ENCODE results near the gene ELOVL1. TPM values are rescaled to one million over a fixed set of nuclear protein-coding genes. Genes with fewer than 3 reads are reported as not detected.

ELOVL1 gene
- total RNA-seq, 4 donors from 2014 or later = 19.6 to 26.7 (median 21.4) TPM

DNA sequence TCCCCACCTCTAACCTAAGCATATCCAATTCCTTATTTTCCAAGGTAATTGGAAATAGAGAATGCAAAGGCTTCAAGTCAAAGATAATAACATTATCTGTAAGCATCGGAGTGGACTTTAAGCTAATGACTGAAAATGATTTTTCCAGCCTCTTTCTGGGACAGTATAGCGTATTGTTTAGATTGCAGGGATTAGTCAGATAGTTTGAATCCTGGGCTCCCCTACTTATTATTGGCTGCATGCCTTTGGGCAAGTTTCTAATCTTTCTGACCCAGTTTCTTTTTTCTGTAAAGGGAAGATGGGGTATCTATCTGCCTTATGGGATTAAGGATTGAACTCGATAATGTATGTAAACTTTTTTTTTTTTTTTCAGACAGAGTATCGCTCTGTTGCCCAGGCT is 10.6 kb downstream of the ELOVL1 start:
- ATAC-seq = no peak
- no peak for DNase-seq
- Histone ChIP-seq H3K9me3 (no peaks in the 10 kb centered on the region), H3K27me3 (no peaks in the 10 kb centered on the region), H3K4me3 (no peak overlapping the region), H3K36me3 (peaks cover 0 to 19% of the 10 kb centered on the region in 2 donors), H3K27ac (peak overlapping the region in 1 of 4 donors; percentile 90), H3K4me1 (peaks cover 10 to 12% of the 10 kb centered on the region in 2 donors)
- TF ChIP-seq POLR2A (IDR thresholded peaks at IDR 0.05) = no peak
- TF ChIP-seq, protein P1, sequence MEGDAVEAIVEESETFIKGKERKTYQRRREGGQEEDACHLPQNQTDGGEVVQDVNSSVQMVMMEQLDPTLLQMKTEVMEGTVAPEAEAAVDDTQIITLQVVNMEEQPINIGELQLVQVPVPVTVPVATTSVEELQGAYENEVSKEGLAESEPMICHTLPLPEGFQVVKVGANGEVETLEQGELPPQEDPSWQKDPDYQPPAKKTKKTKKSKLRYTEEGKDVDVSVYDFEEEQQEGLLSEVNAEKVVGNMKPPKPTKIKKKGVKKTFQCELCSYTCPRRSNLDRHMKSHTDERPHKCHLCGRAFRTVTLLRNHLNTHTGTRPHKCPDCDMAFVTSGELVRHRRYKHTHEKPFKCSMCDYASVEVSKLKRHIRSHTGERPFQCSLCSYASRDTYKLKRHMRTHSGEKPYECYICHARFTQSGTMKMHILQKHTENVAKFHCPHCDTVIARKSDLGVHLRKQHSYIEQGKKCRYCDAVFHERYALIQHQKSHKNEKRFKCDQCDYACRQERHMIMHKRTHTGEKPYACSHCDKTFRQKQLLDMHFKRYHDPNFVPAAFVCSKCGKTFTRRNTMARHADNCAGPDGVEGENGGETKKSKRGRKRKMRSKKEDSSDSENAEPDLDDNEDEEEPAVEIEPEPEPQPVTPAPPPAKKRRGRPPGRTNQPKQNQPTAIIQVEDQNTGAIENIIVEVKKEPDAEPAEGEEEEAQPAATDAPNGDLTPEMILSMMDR (IDR thresholded peaks at IDR 0.05 in 4 of 5, conservative IDR thresholded peaks at IDR 0.05 in 1 of 5) = no peak
- in situ Hi-C loops (cut with MboI; ENCODE audit: low sequenced_read_pairs in 4 of 4) = no loop called here
- intact Hi-C loops (cut with DNase I; ENCODE audit: low total_unique reads) = loop anchor here (5.0 kb wide), 1 partner anchor 60 kb away; no protein-coding TSS in a partner anchor

DNA sequence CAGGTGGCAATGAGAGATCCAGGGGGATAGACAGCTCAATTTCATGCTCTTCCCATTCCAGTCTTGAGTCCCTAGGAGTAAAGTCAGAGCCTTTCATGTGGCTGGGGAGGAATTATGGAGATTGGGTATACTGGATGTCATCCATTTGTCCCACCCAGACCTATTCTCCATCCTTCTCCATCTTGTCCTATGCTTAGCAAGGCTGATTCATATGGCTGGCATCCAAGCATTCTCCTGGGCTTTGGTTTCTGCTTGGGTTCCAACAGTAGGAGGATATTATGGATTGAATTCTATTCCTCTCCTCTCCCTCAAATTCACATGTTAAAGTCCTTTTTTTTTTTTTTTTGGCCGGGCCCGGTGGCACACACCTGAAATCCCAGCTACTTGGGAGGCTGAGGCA is 12.9 kb downstream of the ELOVL1 start:
- Histone ChIP-seq H3K9me3 (no peaks in the 10 kb centered on the region), H3K4me1 (peaks cover 10 to 12% of the 10 kb centered on the region in 2 donors), H3K27ac (no peak overlapping the region), H3K27me3 (no peaks in the 10 kb centered on the region), H3K36me3 (no peaks in the 10 kb centered on the region), H3K4me3 (no peak overlapping the region)
- TF ChIP-seq POLR2A (IDR thresholded peaks at IDR 0.05) = no peak
- TF ChIP-seq, protein P1 (IDR thresholded peaks at IDR 0.05 in 4 of 5, conservative IDR thresholded peaks at IDR 0.05 in 1 of 5) = no peak
- DNase-seq = no peak
- in situ Hi-C loops (cut with MboI; ENCODE audit: low sequenced_read_pairs in 4 of 4) (no loop called here), intact Hi-C loops (cut with DNase I; ENCODE audit: low total_unique reads) (loop anchor here (5.0 kb wide), 1 partner anchor 58 kb away; no protein-coding TSS in a partner anchor)
- ATAC-seq = no peak

DNA sequence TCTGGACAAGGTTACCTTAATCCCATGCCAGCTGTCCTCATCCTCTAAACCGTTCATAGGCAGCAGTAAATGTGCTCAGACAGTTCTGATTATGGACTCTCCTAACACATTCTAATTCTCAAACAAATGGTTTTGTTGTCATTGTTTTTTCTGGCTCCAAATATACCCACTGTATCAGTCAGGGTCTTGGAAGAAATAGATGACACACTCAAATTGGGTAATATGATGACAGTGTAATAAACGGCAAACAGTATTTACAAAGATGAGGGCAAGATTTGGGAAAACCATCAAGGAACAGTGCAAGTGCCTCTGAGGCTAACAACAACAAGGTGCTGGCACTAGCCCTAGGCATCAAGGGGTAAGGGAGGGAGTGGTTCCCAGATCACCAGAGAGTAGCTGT is 13.3 kb downstream of the ELOVL1 start:
- no peak for TF ChIP-seq POLR2A (IDR thresholded peaks at IDR 0.05)
- TF ChIP-seq, protein P1 (IDR thresholded peaks at IDR 0.05 in 4 of 5, conservative IDR thresholded peaks at IDR 0.05 in 1 of 5) = no peak
- Histone ChIP-seq H3K36me3 (no peaks in the 10 kb centered on the region), H3K27ac (no peak overlapping the region), H3K4me1 (peaks cover 10 to 12% of the 10 kb centered on the region in 2 donors), H3K27me3 (no peaks in the 10 kb centered on the region), H3K9me3 (no peaks in the 10 kb centered on the region), H3K4me3 (no peak overlapping the region)
- in situ Hi-C loops (cut with MboI; ENCODE audit: low sequenced_read_pairs in 4 of 4) (no loop called here), intact Hi-C loops (cut with DNase I; ENCODE audit: low total_unique reads) (no loop called here)
- no peak for ATAC-seq
- DNase-seq = no peak

DNA sequence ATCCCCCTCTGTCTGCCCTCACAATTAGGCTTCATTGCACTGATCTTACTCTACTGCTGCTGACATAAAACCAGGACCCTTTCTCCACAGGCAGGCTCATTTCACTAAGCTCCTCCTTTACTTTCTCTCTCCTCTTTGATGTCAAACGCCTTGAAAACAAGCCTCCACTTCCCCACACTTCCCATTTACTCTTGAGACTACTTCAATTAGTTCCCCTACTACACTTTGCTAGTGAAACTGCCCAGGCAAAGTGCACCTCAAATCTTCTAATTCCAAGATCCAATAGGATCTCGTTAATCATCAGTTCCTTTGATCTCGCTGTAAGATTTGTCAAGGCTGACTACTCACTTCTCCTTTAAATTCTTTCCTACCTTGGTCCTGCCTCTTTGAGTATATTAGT is 14.9 kb downstream of the ELOVL1 start:
- intact Hi-C loops (cut with DNase I; ENCODE audit: low total_unique reads) = no loop called here
- DNase-seq = no peak
- peaks cover 4 to 12% of the 10 kb centered on the region in 2 donors for H3K4me1 ChIP-seq

More for the DNA sequence above, 14.9 kb downstream of the ELOVL1 start:
- in situ Hi-C loops (cut with MboI; ENCODE audit: low sequenced_read_pairs in 4 of 4) = no loop called here
- no peak for ATAC-seq
- TF ChIP-seq, protein P1 (IDR thresholded peaks at IDR 0.05 in 4 of 5, conservative IDR thresholded peaks at IDR 0.05 in 1 of 5) = no peak
- TF ChIP-seq POLR2A (IDR thresholded peaks at IDR 0.05) = no peak
- H3K9me3 ChIP-seq = no peaks in the 10 kb centered on the region
- no peak overlapping the region for H3K4me3 ChIP-seq
- no peaks in the 10 kb centered on the region for H3K36me3 ChIP-seq
- no peaks in the 10 kb centered on the region for H3K27me3 ChIP-seq
- H3K27ac ChIP-seq = no peak overlapping the region

Data from gastrocnemius medialis (tissue), 4 donors.